HepG2 (cell line): Measurements from ENCODE around the gene POLRMT. TPM values are rescaled to one million over a fixed set of nuclear protein-coding genes. Genes with fewer than 3 reads are reported as not detected.

ENCODE experiments used
- AGO2 ChIP-seq: fragments of 200-400 bp; formaldehyde crosslinking; optimal IDR thresholded peaks from 2 replicates; pipeline ENCODE3; 2017; ENCODE audit warnings: mild to moderate bottlenecking, low read depth, low read length, moderate library complexity
- CCAR2 ChIP-seq: fragments of 200-400 bp; formaldehyde crosslinking; optimal IDR thresholded peaks from 2 replicates; pipeline ENCODE3; 2018; ENCODE audit warnings: low read depth, mild to moderate bottlenecking, low read length, moderate library complexity
- HIC2 ChIP-seq: sonication (generic); formaldehyde crosslinking; IDR thresholded peaks from 2 replicates; pipeline ENCODE4 v1.9.0; 2022; ENCODE audit warnings: low read depth, missing genetic modification reagents
- MXD4 ChIP-seq: IDR thresholded peaks from 2 replicates; pipeline ENCODE4 v1.6.1; 2016; ENCODE audit warnings: mild to moderate bottlenecking, missing biosample characterization, missing genetic modification reagents
- SALL1 ChIP-seq: sonication (generic); formaldehyde crosslinking; IDR thresholded peaks from 2 replicates; pipeline ENCODE4 v1.8.0; 2022; ENCODE audit warnings: mild to moderate bottlenecking, missing genetic modification reagents
- SKIL ChIP-seq: sonication (generic); formaldehyde crosslinking; IDR thresholded peaks from 2 replicates; pipeline ENCODE4 v1.8.0; 2022; ENCODE audit warnings: missing genetic modification reagents, mild to moderate bottlenecking, moderate library complexity, borderline replicate concordance
- SP4 ChIP-seq: sonication (generic); formaldehyde crosslinking; IDR thresholded peaks from 2 replicates; pipeline ENCODE4 v1.8.1; 2023; ENCODE audit warnings: mild to moderate bottlenecking, missing genetic modification reagents
- TAF1 ChIP-seq: sonication (generic); formaldehyde crosslinking; IDR thresholded peaks from 2 replicates; pipeline ENCODE4 v1.4.0; 2020; ENCODE audit warnings: missing genetic modification reagents
- TFE3 ChIP-seq: IDR thresholded peaks from 2 replicates; pipeline ENCODE4 v1.6.1; 2016
- ZHX2 ChIP-seq, 2 experiments: sonication (generic) in 1 of 2; formaldehyde crosslinking in 1 of 2; IDR thresholded peaks; 2 replicates each; pipeline versions ENCODE4 v1.6.1 to v1.9.0; 2014 to 2022; ENCODE audit warnings: antibody characterized with exemption in 1 of 2, borderline replicate concordance in 1 of 2, inconsistent platforms in 1 of 2, low read depth in 1 of 2, missing genetic modification reagents in 1 of 2
- ZNF292 ChIP-seq: sonication (generic); formaldehyde crosslinking; IDR thresholded peaks from 2 replicates; pipeline ENCODE4 v1.8.1; 2022; ENCODE audit warnings: mild to moderate bottlenecking, low read depth, missing genetic modification reagents, borderline replicate concordance
- ZNF354B ChIP-seq: sonication (generic); formaldehyde crosslinking; IDR thresholded peaks from 2 replicates; pipeline ENCODE4 v1.8.0; 2022; ENCODE audit warnings: mild to moderate bottlenecking, missing genetic modification reagents
- ZNF597 ChIP-seq: sonication (generic); formaldehyde crosslinking; IDR thresholded peaks from 2 replicates; pipeline ENCODE4 v1.5.0; 2020; ENCODE audit warnings: missing genetic modification reagents
- ZNF619 ChIP-seq: sonication (generic); formaldehyde crosslinking; IDR thresholded peaks from 2 replicates; pipeline ENCODE4 v1.4.0; 2020; ENCODE audit warnings: mild to moderate bottlenecking, missing genetic modification reagents
- ZNF761 ChIP-seq: sonication (generic); formaldehyde crosslinking; conservative IDR thresholded peaks from 2 replicates; pipeline ENCODE4 v1.4.0; 2020; ENCODE audit warnings: mild to moderate bottlenecking, missing genetic modification reagents
- polyA plus RNA-seq, 8 experiments: library from polyadenylated mRNA; depleted of rRNA in 3 of 8; stranded (reverse) in 7 of 8; unstranded in 1 of 8; fragments of >200 nt; fragmentation: Illumina TruSeq in 4 of 8; extraction: Trizol in 4 of 8; gene quantifications; 2 replicates each; pipeline versions ENCODE4 v1.2.1 to v1.2.3, GENCODE V29; 2011 to 2016; ENCODE audit warnings: low read depth in 4 of 8, missing spikeins in 1 of 8, mixed read lengths in 1 of 8; ENCODE audit not compliant: insufficient read depth in 1 of 8
- total RNA-seq, 5 experiments: library from RNA; depleted of rRNA; stranded (reverse); fragments of >200 nt; fragmentation: Illumina TruSeq; extraction: Trizol; gene quantifications; 2 replicates each; pipeline ENCODE4 v1.2.3, GENCODE V29; 2016; ENCODE audit warnings: low read depth in 1 of 5

POLRMT gene
- total and polyA plus RNA-seq, 2 of the 13 experiments (the other 11 are each of a cell fraction or from before 2014, with no cell fraction given): 78.0 to 101 TPM

- no peak for TF ChIP-seq SKIL (CRISPR knock-in tag)
- TF ChIP-seq ZNF597 (CRISPR knock-in tag): no peak
- TF ChIP-seq ZNF354B (CRISPR knock-in tag): no peak
- TF ChIP-seq ZNF761: peak; percentile 69; the same call in 1 of the 2 replicates
- TF ChIP-seq TAF1: peak; percentile 31; the same call in 1 of the 2 replicates
- 0 out of 2 replicates have a peak, but pooled peaks have one; percentile 38 for TF ChIP-seq SP4 (CRISPR knock-in tag)
- TF ChIP-seq TFE3 (CRISPR knock-in tag): no peak
- TF ChIP-seq ZNF619: no peak
- TF ChIP-seq HIC2 (CRISPR knock-in tag): no peak
- TF ChIP-seq ZHX2 (IDR thresholded peaks at IDR 0.05; ENCODE audit: low read depth): no peak
- no peak for TF ChIP-seq ZHX2 (CRISPR knock-in tag; IDR thresholded peaks at IDR 0.05; ENCODE audit: borderline replicate concordance)
- no peak; the same call in 1 of the 2 replicates for TF ChIP-seq MXD4 (CRISPR knock-in tag)
- TF ChIP-seq SALL1 (CRISPR knock-in tag): no peak
- TF ChIP-seq AGO2: peak; percentile 92
- no peak for TF ChIP-seq CCAR2
- TF ChIP-seq ZNF292 (CRISPR knock-in tag): no peak
These were observed 29.0 kb upstream of the POLRMT start (continued) for GRCh38 chr19:662207-662961.
